AG09309 (cell line): ENCODE data around the gene TACC2.

Experiments used
- DNase-seq: peaks from one replicate; pipeline ENCODE4 v3.0.0-alpha.2; 2010; ENCODE audit warnings: low read depth
- H3K4me3 ChIP-seq: 2 replicates; pipeline ENCODE4 v1.5.1; 2011; ENCODE audit warnings: mild to moderate bottlenecking, low read depth, low read length, moderate library complexity; ENCODE audit not compliant: control insufficient read depth
- TF ChIP-seq, protein P1 (sequence below): IDR thresholded peaks from 2 replicates; pipeline ENCODE4 v1.5.1; 2011; ENCODE audit warnings: mild to moderate bottlenecking, low read depth, low read length, inconsistent platforms; ENCODE audit not compliant: insufficient read depth, control insufficient read depth; ENCODE audit errors: missing control alignments

TACC2 gene

DNA sequence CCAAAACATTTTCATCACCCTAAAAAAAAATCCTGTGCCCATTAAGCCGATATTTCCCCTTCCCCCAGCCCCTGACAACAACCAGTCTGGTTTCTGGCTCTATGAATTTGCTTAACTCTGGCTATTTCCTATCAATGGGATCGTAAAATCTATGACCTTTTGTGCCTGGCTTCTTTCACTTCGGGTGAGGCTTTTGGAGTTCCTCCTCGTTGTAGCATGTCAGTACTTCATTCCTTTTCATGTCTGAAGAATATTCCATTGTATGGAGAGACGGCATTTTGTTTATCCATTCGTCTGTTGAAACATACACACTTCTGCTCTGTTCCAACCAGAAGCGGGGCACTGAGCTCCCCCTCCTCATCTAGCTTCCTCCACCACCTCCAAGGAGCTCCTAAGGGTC, 29.5 kb downstream of the TACC2 start:
- TF ChIP-seq, protein P1, sequence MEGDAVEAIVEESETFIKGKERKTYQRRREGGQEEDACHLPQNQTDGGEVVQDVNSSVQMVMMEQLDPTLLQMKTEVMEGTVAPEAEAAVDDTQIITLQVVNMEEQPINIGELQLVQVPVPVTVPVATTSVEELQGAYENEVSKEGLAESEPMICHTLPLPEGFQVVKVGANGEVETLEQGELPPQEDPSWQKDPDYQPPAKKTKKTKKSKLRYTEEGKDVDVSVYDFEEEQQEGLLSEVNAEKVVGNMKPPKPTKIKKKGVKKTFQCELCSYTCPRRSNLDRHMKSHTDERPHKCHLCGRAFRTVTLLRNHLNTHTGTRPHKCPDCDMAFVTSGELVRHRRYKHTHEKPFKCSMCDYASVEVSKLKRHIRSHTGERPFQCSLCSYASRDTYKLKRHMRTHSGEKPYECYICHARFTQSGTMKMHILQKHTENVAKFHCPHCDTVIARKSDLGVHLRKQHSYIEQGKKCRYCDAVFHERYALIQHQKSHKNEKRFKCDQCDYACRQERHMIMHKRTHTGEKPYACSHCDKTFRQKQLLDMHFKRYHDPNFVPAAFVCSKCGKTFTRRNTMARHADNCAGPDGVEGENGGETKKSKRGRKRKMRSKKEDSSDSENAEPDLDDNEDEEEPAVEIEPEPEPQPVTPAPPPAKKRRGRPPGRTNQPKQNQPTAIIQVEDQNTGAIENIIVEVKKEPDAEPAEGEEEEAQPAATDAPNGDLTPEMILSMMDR, result no peak
- H3K4me3 ChIP-seq, result no peak overlapping the region
- DNase-seq, result no peak

DNA sequence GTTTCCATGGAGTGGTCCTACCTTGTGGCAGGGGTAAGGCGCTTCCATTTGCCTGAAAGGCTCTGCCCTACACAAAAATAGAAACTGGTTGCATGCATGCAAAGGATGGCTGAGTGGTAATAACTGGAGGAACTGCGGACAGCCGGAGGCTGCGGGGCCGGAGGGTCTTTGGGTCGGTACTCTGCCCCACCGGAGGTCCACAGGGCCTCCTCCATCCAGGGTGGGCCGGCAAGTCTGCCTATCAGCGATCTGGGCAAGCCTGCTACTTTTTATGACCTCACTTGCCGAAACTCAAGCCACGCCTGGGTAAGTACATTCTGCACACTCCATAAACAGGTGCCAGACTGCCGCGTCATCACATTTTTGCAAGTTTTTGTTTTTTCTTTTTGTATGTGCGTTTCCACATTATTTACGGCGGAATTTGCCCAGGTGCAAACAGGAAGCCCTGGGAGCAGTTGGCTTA, 30.0 kb downstream of the TACC2 start:
- no peak overlapping the region for H3K4me3 ChIP-seq
- no peak for DNase-seq
- TF ChIP-seq, protein P1, result no peak

DNA sequence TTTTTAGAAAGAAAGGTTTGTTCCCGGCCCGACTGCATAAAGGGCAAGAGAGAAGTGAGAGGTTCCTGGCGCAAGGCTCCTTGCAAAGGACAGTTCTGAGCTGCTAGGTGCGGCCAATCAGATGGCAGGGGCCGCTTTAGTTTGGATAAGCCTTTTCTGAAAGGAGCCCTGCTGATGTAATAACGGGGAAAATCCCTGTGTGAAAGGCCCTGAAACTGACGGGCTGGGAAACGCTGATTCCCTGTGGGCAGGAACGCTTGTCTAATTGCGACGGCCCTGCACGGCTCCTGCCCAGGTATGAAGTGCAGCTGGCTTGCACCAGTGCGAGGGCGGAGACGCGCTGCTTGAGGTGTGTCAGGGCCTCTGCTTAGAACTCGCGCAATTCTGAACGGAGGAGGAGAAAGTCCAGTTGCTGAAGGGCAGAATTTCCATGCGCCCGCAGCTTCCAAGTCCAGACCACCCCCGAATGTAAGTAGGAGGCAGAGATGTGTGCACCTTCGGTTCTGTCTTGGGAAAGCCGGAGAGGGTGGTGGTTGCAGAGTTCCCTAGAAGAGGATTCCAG, 30.5 kb downstream of the TACC2 start:
- TF ChIP-seq, protein P1, result no peak
- H3K4me3 ChIP-seq, result no peak overlapping the region
- no peak for DNase-seq

DNA sequence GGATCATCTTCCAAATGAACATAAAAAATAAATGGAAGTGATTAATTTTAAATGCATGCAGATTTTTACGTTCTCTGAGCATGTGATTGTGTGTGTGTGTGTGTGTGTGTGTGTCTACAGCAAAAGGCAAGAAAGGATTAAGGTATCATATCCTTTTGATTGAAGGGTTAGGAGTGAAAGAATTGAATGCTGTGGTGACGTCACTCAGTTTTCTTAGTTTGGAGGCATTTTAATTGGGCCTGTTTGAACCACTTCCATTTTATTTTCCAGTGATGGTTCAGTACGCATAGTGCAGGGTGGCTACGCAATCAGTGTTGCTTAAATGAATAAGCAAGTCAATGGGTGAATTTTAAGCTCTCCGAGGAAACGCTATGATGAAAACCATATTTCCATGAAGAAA, 31.3 kb downstream of the TACC2 start:
- no peak overlapping the region for H3K4me3 ChIP-seq
- DNase-seq, result no peak

DNA sequence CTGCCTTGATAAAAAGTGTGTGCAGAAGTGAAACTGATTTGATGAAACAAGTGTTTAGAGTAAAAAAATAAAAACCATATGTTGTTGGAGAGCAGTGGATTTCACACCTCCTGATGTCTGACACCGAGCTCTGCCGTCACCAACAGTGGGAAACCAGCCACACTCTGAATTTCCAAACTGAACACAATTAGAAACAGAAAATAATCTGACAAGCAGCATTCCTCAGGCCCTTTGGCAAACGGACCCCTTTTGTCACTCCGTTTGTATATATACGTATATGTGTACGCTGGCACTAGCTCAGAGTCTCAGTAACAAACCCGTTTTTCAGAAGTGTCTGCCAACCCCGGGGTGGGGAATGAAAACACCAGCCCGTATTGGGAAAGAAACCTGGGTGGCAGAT, 32.4 kb downstream of the TACC2 start:
- TF ChIP-seq, protein P1, result no peak
- H3K4me3 ChIP-seq, result no peak overlapping the region
- DNase-seq, result no peak

More for the DNA sequence above, 31.3 kb downstream of the TACC2 start:
- TF ChIP-seq, protein P1, result no peak

DNA sequence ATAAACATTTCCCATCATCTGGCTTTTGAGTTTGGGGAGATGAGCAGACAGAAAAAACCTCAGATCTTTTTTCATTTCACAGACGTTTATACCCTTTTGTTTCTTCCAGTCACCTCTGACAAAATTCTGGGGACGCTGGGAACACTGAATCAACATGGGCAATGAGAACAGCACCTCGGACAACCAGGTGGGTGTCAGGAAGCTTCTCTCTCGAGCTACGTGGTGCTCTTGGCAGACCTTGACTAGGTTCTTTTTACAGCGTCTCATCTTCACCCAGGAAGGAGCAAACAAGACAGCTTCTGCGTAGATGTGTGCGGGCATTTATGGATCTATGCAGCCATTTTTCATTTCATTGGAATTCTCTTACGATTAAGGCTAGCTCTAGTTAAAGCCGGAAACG, 32.9 kb downstream of the TACC2 start:
- H3K4me3 ChIP-seq, result no peak overlapping the region
- no peak for DNase-seq
- TF ChIP-seq, protein P1, result no peak
